PC-3 (cell line): ENCODE measurements around the gene KAT7. TPM values are rescaled to one million over a fixed set of nuclear protein-coding genes. Genes with fewer than 3 reads are reported as not detected.

ENCODE experiments used
- ATAC-seq: fragments of 200-7000 bp; cut with Tn5 transposase; 2 replicates; pipeline ENCODE4 v1.9.1; 2020; ENCODE audit warnings: mild to moderate bottlenecking, moderate library complexity
- BruUV-seq: library from RNA; stranded (reverse); fragments of 400-500 nt; replicated peaks from 2 replicates; lab custom pipeline; 2021; lab: Mats Ljungman, UMichigan
- CTCF ChIA-PET: fragments of 300-600 bp; sonication (Branson Sonifier 250); formaldehyde crosslinking; loops from one replicate; lab custom pipeline; 2022; ENCODE audit warnings: antibody characterized with exemption; lab: Charles Lee
- POLR2A ChIA-PET: fragments of 300-600 bp; sonication (Branson Sonifier 250); formaldehyde crosslinking; loops from one replicate; lab custom pipeline; 2022; ENCODE audit warnings: antibody characterized with exemption; ENCODE audit not compliant: unreplicated experiment; lab: Charles Lee
- DNase-seq: peaks from one replicate; pipeline ENCODE4 v3.0.0-alpha.2; 2015
- H2AFZ ChIP-seq: fragments of 300-600 bp; sonication (generic); 2 replicates; pipeline ENCODE4 v1.6.0; 2016; ENCODE audit warnings: antibody characterized with exemption, low read length
- H3F3A ChIP-seq: fragments of 300-600 bp; sonication (generic); one replicate; pipeline ENCODE4 v1.6.0; 2017; ENCODE audit warnings: antibody characterized with exemption, low read length, control low read depth, mild to moderate bottlenecking; ENCODE audit not compliant: unreplicated experiment
- H3K27ac ChIP-seq: fragments of 300-600 bp; sonication (generic); 2 replicates; pipeline ENCODE4 v1.5.1; 2016; ENCODE audit warnings: mild to moderate bottlenecking, low read length
- H3K27me3 ChIP-seq: fragments of 300-600 bp; sonication (generic); 2 replicates; pipeline ENCODE4 v1.6.1; 2016; ENCODE audit warnings: low read length, mixed read lengths
- H3K36me3 ChIP-seq: fragments of 300-600 bp; sonication (generic); 2 replicates; pipeline ENCODE4 v1.6.1; 2016; ENCODE audit warnings: low read depth, mixed run types, low read length, mixed read lengths
- H3K4me1 ChIP-seq: fragments of 300-600 bp; sonication (generic); 2 replicates; pipeline ENCODE4 v1.5.1; 2016; ENCODE audit warnings: low read length; ENCODE audit not compliant: insufficient read depth
- H3K4me2 ChIP-seq: fragments of 300-600 bp; sonication (generic); 2 replicates; pipeline ENCODE4 v1.6.0; 2016; ENCODE audit warnings: low read length
- H3K4me3 ChIP-seq: fragments of 300-600 bp; sonication (generic); 2 replicates; pipeline ENCODE4 v1.5.1; 2016; ENCODE audit warnings: mild to moderate bottlenecking, low read length, mixed read lengths
- H3K79me2 ChIP-seq: fragments of 300-600 bp; sonication (generic); 2 replicates; pipeline ENCODE4 v1.6.1; 2017; ENCODE audit warnings: low read length, mixed read lengths
- H3K9ac ChIP-seq: fragments of 300-600 bp; sonication (generic); 2 replicates; pipeline ENCODE4 v1.6.0; 2016; ENCODE audit warnings: mild to moderate bottlenecking, low read length
- H3K9me2 ChIP-seq: fragments of 300-600 bp; sonication (generic); replicated peaks from 2 replicates; pipeline ENCODE4 v1.6.1; 2016; ENCODE audit warnings: mixed run types, low read length, mixed read lengths
- H3K9me3 ChIP-seq: fragments of 300-600 bp; sonication (generic); 2 replicates; pipeline ENCODE4 v1.6.1; 2016; ENCODE audit warnings: low read length, mixed read lengths
- H4K20me1 ChIP-seq: fragments of 300-600 bp; sonication (generic); 2 replicates; pipeline ENCODE4 v1.6.1; 2016; ENCODE audit warnings: low read length, mixed read lengths
- EZH2 ChIP-seq: fragments of 300-600 bp; sonication (generic); IDR thresholded peaks from one replicate; pipeline ENCODE4 v1.6.1; 2017; ENCODE audit warnings: antibody characterized with exemption, mild to moderate bottlenecking, low read length; ENCODE audit not compliant: unreplicated experiment
- EZH2phosphoT487 ChIP-seq: fragments of 300-600 bp; sonication (generic); IDR thresholded peaks from 2 replicates; pipeline ENCODE4 v1.6.1; 2018; ENCODE audit warnings: mild to moderate bottlenecking, antibody characterized with exemption, low read length, borderline replicate concordance
- intact Hi-C: fragments of 100-400 bp; cut with micrococcal nuclease; formaldehyde crosslinking; loops from 2 replicates; pipeline ENCODE4 v1.9.0; 2023
- total RNA-seq: library from RNA; depleted of rRNA; stranded (reverse); fragments of >200 nt; gene quantifications from 2 replicates; pipeline ENCODE4 v1.2.3, GENCODE V29; 2014
- TF ChIP-seq, protein P1 (sequence below): fragments of 300-600 bp; sonication (generic); conservative IDR thresholded peaks from 2 replicates; pipeline ENCODE4 v1.5.1; 2017; ENCODE audit warnings: antibody characterized with exemption, low read depth, mild to moderate bottlenecking, low read length

The KAT7 gene
- total RNA-seq, 1 experiment from 2014 or later, result 39.1 TPM

- ChIA-PET CTCF (no interaction called here), POLR2A (no interaction called here)
- no peaks in the 10 kb centered on the region for H3F3A ChIP-seq
- H3K79me2 ChIP-seq, result no peaks in the 10 kb centered on the region
- DNase-seq (no peak), ATAC-seq (no peak)
- no peak overlapping the region for H3K27ac ChIP-seq
- H3K27me3 ChIP-seq, result no peaks in the 10 kb centered on the region
- no peaks in the 10 kb centered on the region for H3K9me3 ChIP-seq
- intact Hi-C loops, result no loop called here
- BruUV-seq, result no TSS peak
- H3K9ac ChIP-seq, result no peak overlapping the region
- H3K4me1 ChIP-seq, result no peaks in the 10 kb centered on the region
- H3K36me3 ChIP-seq, result no peaks in the 10 kb centered on the region
- TF ChIP-seq, protein P1, sequence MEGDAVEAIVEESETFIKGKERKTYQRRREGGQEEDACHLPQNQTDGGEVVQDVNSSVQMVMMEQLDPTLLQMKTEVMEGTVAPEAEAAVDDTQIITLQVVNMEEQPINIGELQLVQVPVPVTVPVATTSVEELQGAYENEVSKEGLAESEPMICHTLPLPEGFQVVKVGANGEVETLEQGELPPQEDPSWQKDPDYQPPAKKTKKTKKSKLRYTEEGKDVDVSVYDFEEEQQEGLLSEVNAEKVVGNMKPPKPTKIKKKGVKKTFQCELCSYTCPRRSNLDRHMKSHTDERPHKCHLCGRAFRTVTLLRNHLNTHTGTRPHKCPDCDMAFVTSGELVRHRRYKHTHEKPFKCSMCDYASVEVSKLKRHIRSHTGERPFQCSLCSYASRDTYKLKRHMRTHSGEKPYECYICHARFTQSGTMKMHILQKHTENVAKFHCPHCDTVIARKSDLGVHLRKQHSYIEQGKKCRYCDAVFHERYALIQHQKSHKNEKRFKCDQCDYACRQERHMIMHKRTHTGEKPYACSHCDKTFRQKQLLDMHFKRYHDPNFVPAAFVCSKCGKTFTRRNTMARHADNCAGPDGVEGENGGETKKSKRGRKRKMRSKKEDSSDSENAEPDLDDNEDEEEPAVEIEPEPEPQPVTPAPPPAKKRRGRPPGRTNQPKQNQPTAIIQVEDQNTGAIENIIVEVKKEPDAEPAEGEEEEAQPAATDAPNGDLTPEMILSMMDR, result no peak
- TF ChIP-seq EZH2, result no peak
- TF ChIP-seq EZH2phosphoT487, result no peak
- no peak overlapping the region for H3K4me3 ChIP-seq
- H4K20me1 ChIP-seq, result no peaks in the 10 kb centered on the region
- H2AFZ ChIP-seq, result no peak overlapping the region
- H3K9me2 ChIP-seq, result no peaks in the 10 kb centered on the region
- H3K4me2 ChIP-seq, result no peak overlapping the region
Measured at GRCh38 chr17:49845321-49845720, 56.8 kb downstream of the KAT7 start.

GRCh38 chr17:49846938-49847712 lies 58.6 kb downstream of the KAT7 start:
- Histone ChIP-seq H4K20me1 (no peaks in the 10 kb centered on the region), H3K9me2 (no peaks in the 10 kb centered on the region), H3F3A (no peaks in the 10 kb centered on the region), H3K36me3 (no peaks in the 10 kb centered on the region), H3K4me1 (no peaks in the 10 kb centered on the region; the same call in 1 of the 2 replicates), H3K9ac (no peak overlapping the region), H3K9me3 (no peaks in the 10 kb centered on the region), H3K4me2 (no peak overlapping the region), H2AFZ (no peak overlapping the region), H3K27ac (no peak overlapping the region), H3K79me2 (no peaks in the 10 kb centered on the region), H3K27me3 (peaks cover 3% of the 10 kb centered on the region; the same call in 1 of the 2 replicates), H3K4me3 (no peak overlapping the region)
- no peak for DNase-seq
- intact Hi-C loops, result no loop called here
- TF ChIP-seq EZH2, result no peak
- TF ChIP-seq, protein P1, result no peak
- no peak for TF ChIP-seq EZH2phosphoT487
- POLR2A ChIA-PET, result no interaction called here
- no TSS peak for BruUV-seq
- no peak for ATAC-seq
- CTCF ChIA-PET, result no interaction called here

DNA sequence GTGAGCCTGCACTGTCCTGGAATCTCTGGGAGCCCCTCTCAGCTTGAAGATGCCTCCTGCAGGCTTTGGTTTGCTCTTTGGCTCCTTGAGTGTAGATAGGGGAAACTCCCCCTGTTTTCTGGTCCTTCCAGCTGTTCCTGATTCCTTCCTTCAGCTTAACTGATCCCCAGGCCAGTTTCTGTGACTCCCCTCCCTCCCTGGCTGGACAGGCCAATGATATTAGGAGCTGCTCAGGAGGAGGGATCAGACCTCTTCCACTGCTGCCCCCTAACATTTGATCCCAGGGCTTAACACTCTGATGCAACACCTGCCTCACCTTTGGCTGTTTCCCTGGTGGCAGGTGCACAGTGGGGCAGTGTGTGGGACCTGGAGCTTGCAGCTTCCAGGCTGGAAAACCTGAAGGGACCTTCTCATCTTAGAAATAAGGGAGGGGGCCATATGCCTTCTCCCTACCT lies 59.6 kb downstream of the KAT7 start, which contains the start of gene TAC4:
TSS of gene TAC4 (minus strand) at position 51 of the 455 bp plus-strand sequence. CDS start 52 bp downstream, outside the sequence.
- Histone ChIP-seq H3K27me3 (peaks cover 3% of the 10 kb centered on the region; the same call in 1 of the 2 replicates), H3K9me2 (no peaks in the 10 kb centered on the region), H3F3A (no peaks in the 10 kb centered on the region), H3K4me3 (no peak within 1 kb of the TSS), H3K4me2 (no peak within 1 kb of the TSS), H3K9me3 (no peaks in the 10 kb centered on the region), H2AFZ (no peak within 1 kb of the TSS), H3K9ac (no peak within 1 kb of the TSS), H3K4me1 (no peaks in the 10 kb centered on the region; the same call in 1 of the 2 replicates), H3K79me2 (no peaks in the 10 kb centered on the region), H3K27ac (no peak within 1 kb of the TSS), H3K36me3 (no peaks in the 10 kb centered on the region), H4K20me1 (no peaks in the 10 kb centered on the region)
- TF ChIP-seq EZH2phosphoT487, result no peak
- no peak for TF ChIP-seq EZH2
- TF ChIP-seq, protein P1, result no peak
- DNase-seq (no peak), ATAC-seq (no peak)
- no TSS peak for BruUV-seq
- ChIA-PET CTCF (no interaction called here), POLR2A (no interaction called here)
- intact Hi-C loops, result no loop called here
